Transverse colon (tissue), 4 donors: ENCODE data around the gene CSNK2B.

Experiments
- POLR2AphosphoS5 ChIP-seq, 3 donors: sonication (generic); formaldehyde crosslinking; IDR thresholded peaks; one replicate each; pipeline ENCODE4 v1.6.1; 2016; ENCODE audit warnings: antibody characterized with exemption in 3 of 3
- TF ChIP-seq, protein P1 (sequence below), 5 experiments: fragments of 200-600 bp in 3 of 5; fragments of 450-650 bp in 2 of 5; sonication (generic) in 3 of 5; IDR thresholded peaks; 1 replicate in 2 of 5; 2 replicates in 3 of 5; pipeline ENCODE4 v1.5.1; 2016 to 2017; ENCODE audit warnings: antibody characterized with exemption in 5 of 5, inconsistent platforms in 3 of 5, mild to moderate bottlenecking in 2 of 5, moderate library complexity in 1 of 5

DNA sequence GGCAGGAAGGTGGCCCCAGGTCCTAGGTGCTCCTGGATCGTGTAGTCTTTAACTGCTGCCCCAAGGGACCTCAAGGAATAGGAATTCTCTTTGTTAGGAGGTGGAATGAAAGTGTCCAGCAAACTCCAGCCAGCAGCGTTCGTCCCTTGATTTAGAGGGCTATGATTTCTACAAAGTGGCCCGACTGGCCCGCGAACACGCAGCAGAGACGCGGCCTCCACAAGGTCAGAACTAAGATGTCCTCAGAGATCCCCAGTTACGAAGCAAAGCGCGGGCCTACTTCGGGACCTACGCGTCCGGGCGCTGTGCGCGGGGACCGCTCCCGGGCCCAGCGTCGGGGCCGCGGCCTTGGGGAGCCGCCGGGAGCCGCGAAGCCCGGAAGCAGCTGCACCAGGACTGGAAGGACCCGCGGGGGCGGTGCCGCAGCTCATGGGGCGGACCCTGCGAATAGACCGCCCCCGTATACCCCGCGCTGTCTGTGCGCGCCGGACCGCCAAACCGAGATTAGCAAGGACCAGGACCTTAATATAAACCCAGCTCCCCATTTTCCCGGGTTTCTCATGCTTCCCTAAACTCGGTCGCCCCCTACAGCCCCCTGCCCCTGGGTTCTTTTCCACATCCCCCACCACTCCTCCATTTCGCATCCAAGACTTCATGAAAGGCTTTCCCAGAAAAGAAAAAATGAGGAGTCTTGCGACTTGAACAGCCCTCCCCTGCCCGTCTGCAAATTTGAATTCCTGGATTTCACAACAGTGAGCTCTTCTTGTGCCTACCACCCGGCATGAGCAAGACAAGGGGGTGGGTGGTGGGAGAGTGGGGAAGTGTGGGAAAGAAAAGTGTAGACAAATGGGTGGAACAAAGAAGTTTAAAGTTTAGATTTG is 5.3 kb upstream of the CSNK2B start, which contains the start of gene C6orf47:
- peak; percentile 86 to 96 (median 95) for TF ChIP-seq POLR2AphosphoS5 (IDR thresholded peaks at IDR 0.05)
- TF ChIP-seq, protein P1, sequence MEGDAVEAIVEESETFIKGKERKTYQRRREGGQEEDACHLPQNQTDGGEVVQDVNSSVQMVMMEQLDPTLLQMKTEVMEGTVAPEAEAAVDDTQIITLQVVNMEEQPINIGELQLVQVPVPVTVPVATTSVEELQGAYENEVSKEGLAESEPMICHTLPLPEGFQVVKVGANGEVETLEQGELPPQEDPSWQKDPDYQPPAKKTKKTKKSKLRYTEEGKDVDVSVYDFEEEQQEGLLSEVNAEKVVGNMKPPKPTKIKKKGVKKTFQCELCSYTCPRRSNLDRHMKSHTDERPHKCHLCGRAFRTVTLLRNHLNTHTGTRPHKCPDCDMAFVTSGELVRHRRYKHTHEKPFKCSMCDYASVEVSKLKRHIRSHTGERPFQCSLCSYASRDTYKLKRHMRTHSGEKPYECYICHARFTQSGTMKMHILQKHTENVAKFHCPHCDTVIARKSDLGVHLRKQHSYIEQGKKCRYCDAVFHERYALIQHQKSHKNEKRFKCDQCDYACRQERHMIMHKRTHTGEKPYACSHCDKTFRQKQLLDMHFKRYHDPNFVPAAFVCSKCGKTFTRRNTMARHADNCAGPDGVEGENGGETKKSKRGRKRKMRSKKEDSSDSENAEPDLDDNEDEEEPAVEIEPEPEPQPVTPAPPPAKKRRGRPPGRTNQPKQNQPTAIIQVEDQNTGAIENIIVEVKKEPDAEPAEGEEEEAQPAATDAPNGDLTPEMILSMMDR (IDR thresholded peaks at IDR 0.05): no peak
